ENCODE measurements around the gene CHGA.

- TF ChIP-seq CTCF (IDR thresholded peaks at IDR 0.05) (no peak), POLR2A (IDR thresholded peaks at IDR 0.05) (no peak)
These were observed 25.7 kb downstream of the CHGA start for GRCh38 chr14:92948647-92949046.

All from heart left ventricle (tissue), 13 donors.